GM19452 (cell line): Measurements from ENCODE around the gene NXPH4.

Experiments
- ATAC-seq: cut with Tn5 transposase; IDR thresholded peaks from one replicate; pipeline ENCODE4 v1.9.1; 2021; ENCODE audit not compliant: unreplicated experiment

Gene NXPH4

GRCh38 chr12:57270966-57271470 is 54.4 kb downstream of the NXPH4 start:
- no peak for ATAC-seq

GRCh38 chr12:57272337-57273151 is 56.0 kb downstream of the NXPH4 start:
- no peak for ATAC-seq

- ATAC-seq, result no peak
These were observed 56.9 kb downstream of the NXPH4 start for GRCh38 chr12:57273516-57273915.
